Duodenal mucosa (tissue), 2 donors: ENCODE data around the gene PAMR1.

Experiments used
- H3K27ac ChIP-seq: one replicate; pipeline ENCODE4 v1.7.0; 2013; ENCODE audit warnings: low read depth, low read length
- H3K27me3 ChIP-seq, 2 donors: one replicate each; pipeline ENCODE4 v1.7.0; 2013; ENCODE audit warnings: low read length in 2 of 2, control low read depth in 1 of 2; ENCODE audit not compliant: insufficient read depth in 2 of 2, control insufficient read depth in 1 of 2
- H3K36me3 ChIP-seq, 2 donors: one replicate each; pipeline ENCODE4 v1.7.0; 2013; ENCODE audit warnings: low read length in 2 of 2, control low read depth in 1 of 2; ENCODE audit not compliant: insufficient read depth in 2 of 2, control insufficient read depth in 1 of 2
- H3K4me1 ChIP-seq, 2 donors: one replicate each; pipeline ENCODE4 v1.7.0; 2013; ENCODE audit warnings: low read length in 2 of 2, control low read depth in 1 of 2; ENCODE audit not compliant: insufficient read depth in 2 of 2, control insufficient read depth in 1 of 2
- H3K4me3 ChIP-seq, 2 donors: one replicate each; pipeline ENCODE4 v1.7.0; 2013; ENCODE audit warnings: low read length in 2 of 2, low read depth in 1 of 2
- H3K9ac ChIP-seq, 2 donors: one replicate each; pipeline ENCODE4 v1.7.0; 2013; ENCODE audit warnings: low read length in 2 of 2, low read depth in 1 of 2
- H3K9me3 ChIP-seq, 2 donors: one replicate each; pipeline ENCODE4 v1.7.0; 2013; ENCODE audit warnings: low read length in 2 of 2, control low read depth in 1 of 2; ENCODE audit not compliant: control insufficient read depth in 1 of 2

PAMR1 gene

GRCh38 chr11:35425603-35426212 lies 99.7 kb downstream of the PAMR1 start:
- no peaks in the 10 kb centered on the region for H3K9me3 ChIP-seq
- no peak overlapping the region for H3K9ac ChIP-seq
- no peak overlapping the region for H3K4me3 ChIP-seq
- H3K4me1 ChIP-seq: no peaks in the 10 kb centered on the region
- H3K36me3 ChIP-seq: no peaks in the 10 kb centered on the region
- no peak overlapping the region for H3K27ac ChIP-seq
- H3K27me3 ChIP-seq: peaks cover 26 to 35% of the 10 kb centered on the region in 2 donors

GRCh38 chr11:35424157-35424940 lies 101.1 kb downstream of the PAMR1 start:
- Histone ChIP-seq H3K27me3 (peaks cover 35 to 45% of the 10 kb centered on the region in 2 donors), H3K9me3 (no peaks in the 10 kb centered on the region), H3K27ac (no peak overlapping the region), H3K4me1 (peaks cover 0 to 4% of the 10 kb centered on the region in 2 donors), H3K4me3 (no peak overlapping the region), H3K36me3 (no peaks in the 10 kb centered on the region), H3K9ac (no peak overlapping the region)

GRCh38 chr11:35420371-35420770 lies 105.0 kb downstream of the PAMR1 start:
- Histone ChIP-seq H3K36me3 (no peaks in the 10 kb centered on the region), H3K4me3 (peak overlapping the region in 1 of 2 donors; percentile 2), H3K27me3 (peaks cover 43 to 73% of the 10 kb centered on the region in 2 donors), H3K9ac (no peak overlapping the region), H3K9me3 (no peaks in the 10 kb centered on the region), H3K27ac (no peak overlapping the region), H3K4me1 (peaks cover 7 to 9% of the 10 kb centered on the region in 2 donors)

GRCh38 chr11:35419830-35420333 lies 105.5 kb downstream of the PAMR1 start:
- no peaks in the 10 kb centered on the region for H3K9me3 ChIP-seq
- peaks cover 44 to 77% of the 10 kb centered on the region in 2 donors for H3K27me3 ChIP-seq
- no peak overlapping the region for H3K27ac ChIP-seq
- H3K4me1 ChIP-seq: peaks cover 7 to 9% of the 10 kb centered on the region in 2 donors
- H3K36me3 ChIP-seq: no peaks in the 10 kb centered on the region
- H3K9ac ChIP-seq: no peak overlapping the region
- peak overlapping the region; percentile 37 to 50 for H3K4me3 ChIP-seq

- Histone ChIP-seq H3K9ac (no peak within 1 kb of the TSS), H3K27me3 (peaks cover 44 to 81% of the 10 kb centered on the region in 2 donors), H3K36me3 (no peaks in the 10 kb centered on the region), H3K4me1 (peaks cover 7 to 9% of the 10 kb centered on the region in 2 donors), H3K4me3 (peak within 1 kb of the TSS; percentile 37 to 50), H3K27ac (no peak within 1 kb of the TSS), H3K9me3 (no peaks in the 10 kb centered on the region)
Measured at GRCh38 chr11:35419184-35419829, 106.1 kb downstream of the PAMR1 start, which contains the start of gene SLC1A2. Gene SLC1A2, minus strand, starts transcription at chr11:35419558. Its CDS starts 592 bp downstream, at chr11:35418966.

GRCh38 chr11:35418282-35419183 lies 106.9 kb downstream of the PAMR1 start:
- peaks cover 40 to 85% of the 10 kb centered on the region in 2 donors for H3K27me3 ChIP-seq
- no peaks in the 10 kb centered on the region for H3K9me3 ChIP-seq
- no peak overlapping the region for H3K27ac ChIP-seq
- H3K4me1 ChIP-seq: peaks cover 7 to 9% of the 10 kb centered on the region in 2 donors
- H3K36me3 ChIP-seq: no peaks in the 10 kb centered on the region
- H3K9ac ChIP-seq: no peak overlapping the region
- peak overlapping the region; percentile 37 to 43 for H3K4me3 ChIP-seq

- Histone ChIP-seq H3K4me3 (no peak overlapping the region), H3K4me1 (peaks cover 7 to 9% of the 10 kb centered on the region in 2 donors), H3K9ac (no peak overlapping the region), H3K36me3 (no peaks in the 10 kb centered on the region), H3K27ac (no peak overlapping the region), H3K27me3 (peaks cover 31 to 64% of the 10 kb centered on the region in 2 donors), H3K9me3 (no peaks in the 10 kb centered on the region)
Measured at GRCh38 chr11:35415487-35415886, 109.9 kb downstream of the PAMR1 start.

- H3K36me3 ChIP-seq: no peaks in the 10 kb centered on the region
- no peak overlapping the region for H3K9ac ChIP-seq
- H3K9me3 ChIP-seq: no peaks in the 10 kb centered on the region
- no peak overlapping the region for H3K27ac ChIP-seq
- H3K4me1 ChIP-seq: peaks cover 7 to 9% of the 10 kb centered on the region in 2 donors
- peaks cover 25 to 57% of the 10 kb centered on the region in 2 donors for H3K27me3 ChIP-seq
- H3K4me3 ChIP-seq: no peak overlapping the region
Measured at GRCh38 chr11:35414776-35415175, 110.6 kb downstream of the PAMR1 start.

GRCh38 chr11:35414311-35414710 lies 111.1 kb downstream of the PAMR1 start:
- H3K27me3 ChIP-seq: peaks cover 22 to 53% of the 10 kb centered on the region in 2 donors
- H3K9me3 ChIP-seq: no peaks in the 10 kb centered on the region
- no peaks in the 10 kb centered on the region for H3K36me3 ChIP-seq

More at GRCh38 chr11:35414311-35414710, 111.1 kb downstream of the PAMR1 start:
- H3K4me1 ChIP-seq: peaks cover 5 to 7% of the 10 kb centered on the region in 2 donors
- H3K9ac ChIP-seq: no peak overlapping the region
- no peak overlapping the region for H3K4me3 ChIP-seq
- no peak overlapping the region for H3K27ac ChIP-seq
